ENCODE data around the gene JAG1. TPM values are rescaled to one million over a fixed set of nuclear protein-coding genes. Genes with fewer than 3 reads are reported as not detected.

Gene JAG1
- polyA plus RNA-seq, 1 donor from 2014 or later, result 9.0 TPM

GRCh38 chr20:10649797-10650160 lies 24.0 kb downstream of the JAG1 start:
- Histone ChIP-seq H3K27ac (ENCODE audit: low read length) (no peak overlapping the region), H3K4me2 (ENCODE audit: low read length) (no peak overlapping the region), H3K4me3 (ENCODE audit: low read length) (no peak overlapping the region), H3K9ac (ENCODE audit: low read length) (no peak overlapping the region), H4K20me1 (ENCODE audit: insufficient read depth) (no peaks in the 10 kb centered on the region), H3K36me3 (ENCODE audit: insufficient read depth, low read length) (peaks cover 16% of the 10 kb centered on the region), H2AFZ (ENCODE audit: low read depth, low read length) (no peak overlapping the region), H3F3A (ENCODE audit: insufficient read depth, low read length, poor library complexity, severe bottlenecking) (no peaks in the 10 kb centered on the region), H3K79me2 (replicated peaks; ENCODE audit: insufficient read depth, low read length) (no peaks in the 10 kb centered on the region), H3K9me3 (ENCODE audit: low read length) (no peaks in the 10 kb centered on the region), H3K27me3 (ENCODE audit: insufficient read depth, low read depth, low read length) (no peaks in the 10 kb centered on the region), H3K9me2 (ENCODE audit: insufficient read depth, low read length) (no peaks in the 10 kb centered on the region)
- TF ChIP-seq RAD21 (conservative IDR thresholded peaks at IDR 0.05) (no peak), MXI1 (conservative IDR thresholded peaks at IDR 0.05; ENCODE audit: poor library complexity, severe bottlenecking) (no peak), EP300 (conservative IDR thresholded peaks at IDR 0.05; ENCODE audit: poor library complexity, severe bottlenecking) (no peak)
- TF ChIP-seq, protein P1, sequence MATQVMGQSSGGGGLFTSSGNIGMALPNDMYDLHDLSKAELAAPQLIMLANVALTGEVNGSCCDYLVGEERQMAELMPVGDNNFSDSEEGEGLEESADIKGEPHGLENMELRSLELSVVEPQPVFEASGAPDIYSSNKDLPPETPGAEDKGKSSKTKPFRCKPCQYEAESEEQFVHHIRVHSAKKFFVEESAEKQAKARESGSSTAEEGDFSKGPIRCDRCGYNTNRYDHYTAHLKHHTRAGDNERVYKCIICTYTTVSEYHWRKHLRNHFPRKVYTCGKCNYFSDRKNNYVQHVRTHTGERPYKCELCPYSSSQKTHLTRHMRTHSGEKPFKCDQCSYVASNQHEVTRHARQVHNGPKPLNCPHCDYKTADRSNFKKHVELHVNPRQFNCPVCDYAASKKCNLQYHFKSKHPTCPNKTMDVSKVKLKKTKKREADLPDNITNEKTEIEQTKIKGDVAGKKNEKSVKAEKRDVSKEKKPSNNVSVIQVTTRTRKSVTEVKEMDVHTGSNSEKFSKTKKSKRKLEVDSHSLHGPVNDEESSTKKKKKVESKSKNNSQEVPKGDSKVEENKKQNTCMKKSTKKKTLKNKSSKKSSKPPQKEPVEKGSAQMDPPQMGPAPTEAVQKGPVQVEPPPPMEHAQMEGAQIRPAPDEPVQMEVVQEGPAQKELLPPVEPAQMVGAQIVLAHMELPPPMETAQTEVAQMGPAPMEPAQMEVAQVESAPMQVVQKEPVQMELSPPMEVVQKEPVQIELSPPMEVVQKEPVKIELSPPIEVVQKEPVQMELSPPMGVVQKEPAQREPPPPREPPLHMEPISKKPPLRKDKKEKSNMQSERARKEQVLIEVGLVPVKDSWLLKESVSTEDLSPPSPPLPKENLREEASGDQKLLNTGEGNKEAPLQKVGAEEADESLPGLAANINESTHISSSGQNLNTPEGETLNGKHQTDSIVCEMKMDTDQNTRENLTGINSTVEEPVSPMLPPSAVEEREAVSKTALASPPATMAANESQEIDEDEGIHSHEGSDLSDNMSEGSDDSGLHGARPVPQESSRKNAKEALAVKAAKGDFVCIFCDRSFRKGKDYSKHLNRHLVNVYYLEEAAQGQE (IDR thresholded peaks at IDR 0.05; ENCODE audit: borderline replicate concordance), result no peak
- TF ChIP-seq, protein P2, sequence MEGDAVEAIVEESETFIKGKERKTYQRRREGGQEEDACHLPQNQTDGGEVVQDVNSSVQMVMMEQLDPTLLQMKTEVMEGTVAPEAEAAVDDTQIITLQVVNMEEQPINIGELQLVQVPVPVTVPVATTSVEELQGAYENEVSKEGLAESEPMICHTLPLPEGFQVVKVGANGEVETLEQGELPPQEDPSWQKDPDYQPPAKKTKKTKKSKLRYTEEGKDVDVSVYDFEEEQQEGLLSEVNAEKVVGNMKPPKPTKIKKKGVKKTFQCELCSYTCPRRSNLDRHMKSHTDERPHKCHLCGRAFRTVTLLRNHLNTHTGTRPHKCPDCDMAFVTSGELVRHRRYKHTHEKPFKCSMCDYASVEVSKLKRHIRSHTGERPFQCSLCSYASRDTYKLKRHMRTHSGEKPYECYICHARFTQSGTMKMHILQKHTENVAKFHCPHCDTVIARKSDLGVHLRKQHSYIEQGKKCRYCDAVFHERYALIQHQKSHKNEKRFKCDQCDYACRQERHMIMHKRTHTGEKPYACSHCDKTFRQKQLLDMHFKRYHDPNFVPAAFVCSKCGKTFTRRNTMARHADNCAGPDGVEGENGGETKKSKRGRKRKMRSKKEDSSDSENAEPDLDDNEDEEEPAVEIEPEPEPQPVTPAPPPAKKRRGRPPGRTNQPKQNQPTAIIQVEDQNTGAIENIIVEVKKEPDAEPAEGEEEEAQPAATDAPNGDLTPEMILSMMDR (IDR thresholded peaks at IDR 0.05; ENCODE audit: poor library complexity, severe bottlenecking), result no peak

DNA sequence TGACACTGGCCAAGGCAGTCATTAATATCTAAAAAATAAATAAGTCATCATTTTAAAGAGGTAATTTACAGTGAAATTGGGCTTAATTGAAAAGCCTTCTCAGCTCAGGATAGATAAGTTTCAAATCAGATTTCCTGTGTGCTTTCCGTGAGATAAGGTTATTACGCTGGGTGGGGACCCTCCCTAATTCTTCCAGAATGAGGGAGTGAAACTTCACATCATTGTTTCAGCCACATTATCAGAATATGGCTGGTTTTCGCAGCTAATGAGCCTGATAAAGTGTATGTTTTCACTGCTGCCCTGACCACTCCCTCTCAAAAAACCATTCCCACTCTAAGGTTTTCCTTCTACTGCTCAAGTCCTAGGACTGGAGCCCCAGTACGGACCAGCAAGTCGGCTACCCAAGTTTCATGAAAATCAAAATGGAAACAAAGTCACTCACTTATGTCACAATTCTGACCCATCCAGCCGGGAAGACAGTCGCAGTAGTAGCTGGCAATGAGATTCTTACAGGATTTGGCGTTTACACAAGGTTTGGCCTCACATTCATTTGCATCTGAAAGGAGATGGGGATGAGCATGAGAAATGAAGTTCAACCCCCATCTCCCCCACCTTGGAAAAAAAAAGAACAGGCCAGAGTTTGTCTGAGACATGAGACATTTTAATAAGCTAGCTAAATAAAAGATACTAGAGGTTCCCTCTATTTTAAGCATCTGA lies 24.6 kb downstream of the JAG1 start:
- Histone ChIP-seq H3K9ac (ENCODE audit: low read length) (no peak overlapping the region), H3K9me3 (ENCODE audit: low read length) (no peaks in the 10 kb centered on the region), H3K4me3 (ENCODE audit: low read length) (no peak overlapping the region), H4K20me1 (ENCODE audit: insufficient read depth) (no peaks in the 10 kb centered on the region), H3F3A (ENCODE audit: insufficient read depth, low read length, poor library complexity, severe bottlenecking) (no peaks in the 10 kb centered on the region), H3K9me2 (ENCODE audit: insufficient read depth, low read length) (no peaks in the 10 kb centered on the region), H3K4me2 (ENCODE audit: low read length) (no peak overlapping the region), H3K36me3 (ENCODE audit: insufficient read depth, low read length) (peaks cover 16% of the 10 kb centered on the region), H3K27me3 (ENCODE audit: insufficient read depth, low read depth, low read length) (no peaks in the 10 kb centered on the region), H3K79me2 (replicated peaks; ENCODE audit: insufficient read depth, low read length) (no peaks in the 10 kb centered on the region), H3K27ac (ENCODE audit: low read length) (no peak overlapping the region), H2AFZ (ENCODE audit: low read depth, low read length) (no peak overlapping the region)
- no peak for TF ChIP-seq MXI1 (conservative IDR thresholded peaks at IDR 0.05; ENCODE audit: poor library complexity, severe bottlenecking)
- no peak for TF ChIP-seq TAF1 (IDR thresholded peaks at IDR 0.05; ENCODE audit: low read depth)
- TF ChIP-seq POLR2AphosphoS5 (IDR thresholded peaks at IDR 0.05), result no peak
- no peak for TF ChIP-seq SMC3 (conservative IDR thresholded peaks at IDR 0.05; ENCODE audit: poor library complexity)
- no peak for TF ChIP-seq EP300 (conservative IDR thresholded peaks at IDR 0.05; ENCODE audit: poor library complexity, severe bottlenecking)
- TF ChIP-seq RAD21 (conservative IDR thresholded peaks at IDR 0.05), result no peak
- TF ChIP-seq, protein P2 (IDR thresholded peaks at IDR 0.05; ENCODE audit: poor library complexity, severe bottlenecking), result no peak
- TF ChIP-seq, protein P1 (IDR thresholded peaks at IDR 0.05; ENCODE audit: borderline replicate concordance), result no peak
- TF ChIP-seq EZH2 (IDR thresholded peaks at IDR 0.05; ENCODE audit: borderline replicate concordance, insufficient read depth, low read length, poor library complexity, severe bottlenecking), result no peak

All from neural cell (in vitro differentiated cells).